Astrocyte of the cerebellum (primary cell): ENCODE measurements around the gene CMKLR1.
A peak's percentile ranks its signal among the peaks of the same experiment; 100 is the strongest.

Experiments
- DNase-seq: peaks from one replicate; pipeline ENCODE4 v3.0.0-alpha.2; 2011; ENCODE audit warnings: low read depth
- H3K4me3 ChIP-seq: 2 replicates; pipeline ENCODE4 v1.5.1; 2011; ENCODE audit warnings: mild to moderate bottlenecking, low read depth, low read length, moderate library complexity
- in situ Hi-C: cut with HindIII; loops from 2 replicates; pipeline ENCODE4 v1.10.0; 2017; ENCODE audit warnings: low sequenced_read_pairs
- TF ChIP-seq, protein P1 (sequence below): IDR thresholded peaks from 2 replicates; pipeline ENCODE4 v1.5.1; 2012; ENCODE audit warnings: low read length, low read depth, moderate library complexity, mild to moderate bottlenecking; ENCODE audit errors: missing control alignments

The CMKLR1 gene

DNA sequence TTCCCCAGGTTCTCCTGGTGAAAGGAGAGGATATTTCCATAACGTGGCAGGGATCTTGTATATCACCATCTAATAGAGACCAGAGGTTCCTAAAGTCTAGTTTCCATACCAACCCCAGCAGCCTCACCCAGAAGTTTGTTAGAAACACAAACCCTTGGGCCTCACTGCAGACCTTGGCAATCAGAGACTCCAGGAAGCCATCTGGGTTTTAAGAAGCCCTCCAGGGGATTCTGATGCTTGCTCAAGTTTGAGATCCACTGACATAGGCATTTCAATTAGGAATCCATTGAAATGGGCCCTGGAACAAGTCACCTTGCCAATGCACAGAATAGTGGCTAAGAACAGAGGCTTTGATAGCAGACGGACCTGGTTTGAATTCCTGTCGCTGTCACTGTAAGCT, 2.2 kb upstream of the CMKLR1 start:
- no peak overlapping the region for H3K4me3 ChIP-seq
- in situ Hi-C loops = no loop called here
- DNase-seq = no peak
- TF ChIP-seq, protein P1, sequence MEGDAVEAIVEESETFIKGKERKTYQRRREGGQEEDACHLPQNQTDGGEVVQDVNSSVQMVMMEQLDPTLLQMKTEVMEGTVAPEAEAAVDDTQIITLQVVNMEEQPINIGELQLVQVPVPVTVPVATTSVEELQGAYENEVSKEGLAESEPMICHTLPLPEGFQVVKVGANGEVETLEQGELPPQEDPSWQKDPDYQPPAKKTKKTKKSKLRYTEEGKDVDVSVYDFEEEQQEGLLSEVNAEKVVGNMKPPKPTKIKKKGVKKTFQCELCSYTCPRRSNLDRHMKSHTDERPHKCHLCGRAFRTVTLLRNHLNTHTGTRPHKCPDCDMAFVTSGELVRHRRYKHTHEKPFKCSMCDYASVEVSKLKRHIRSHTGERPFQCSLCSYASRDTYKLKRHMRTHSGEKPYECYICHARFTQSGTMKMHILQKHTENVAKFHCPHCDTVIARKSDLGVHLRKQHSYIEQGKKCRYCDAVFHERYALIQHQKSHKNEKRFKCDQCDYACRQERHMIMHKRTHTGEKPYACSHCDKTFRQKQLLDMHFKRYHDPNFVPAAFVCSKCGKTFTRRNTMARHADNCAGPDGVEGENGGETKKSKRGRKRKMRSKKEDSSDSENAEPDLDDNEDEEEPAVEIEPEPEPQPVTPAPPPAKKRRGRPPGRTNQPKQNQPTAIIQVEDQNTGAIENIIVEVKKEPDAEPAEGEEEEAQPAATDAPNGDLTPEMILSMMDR = no peak

GRCh38 chr12:108340037-108340436, 926 bp upstream of the CMKLR1 start:
- in situ Hi-C loops = no loop called here
- TF ChIP-seq, protein P1 = no peak
- no peak for DNase-seq
- H3K4me3 ChIP-seq = no peak overlapping the region

DNA sequence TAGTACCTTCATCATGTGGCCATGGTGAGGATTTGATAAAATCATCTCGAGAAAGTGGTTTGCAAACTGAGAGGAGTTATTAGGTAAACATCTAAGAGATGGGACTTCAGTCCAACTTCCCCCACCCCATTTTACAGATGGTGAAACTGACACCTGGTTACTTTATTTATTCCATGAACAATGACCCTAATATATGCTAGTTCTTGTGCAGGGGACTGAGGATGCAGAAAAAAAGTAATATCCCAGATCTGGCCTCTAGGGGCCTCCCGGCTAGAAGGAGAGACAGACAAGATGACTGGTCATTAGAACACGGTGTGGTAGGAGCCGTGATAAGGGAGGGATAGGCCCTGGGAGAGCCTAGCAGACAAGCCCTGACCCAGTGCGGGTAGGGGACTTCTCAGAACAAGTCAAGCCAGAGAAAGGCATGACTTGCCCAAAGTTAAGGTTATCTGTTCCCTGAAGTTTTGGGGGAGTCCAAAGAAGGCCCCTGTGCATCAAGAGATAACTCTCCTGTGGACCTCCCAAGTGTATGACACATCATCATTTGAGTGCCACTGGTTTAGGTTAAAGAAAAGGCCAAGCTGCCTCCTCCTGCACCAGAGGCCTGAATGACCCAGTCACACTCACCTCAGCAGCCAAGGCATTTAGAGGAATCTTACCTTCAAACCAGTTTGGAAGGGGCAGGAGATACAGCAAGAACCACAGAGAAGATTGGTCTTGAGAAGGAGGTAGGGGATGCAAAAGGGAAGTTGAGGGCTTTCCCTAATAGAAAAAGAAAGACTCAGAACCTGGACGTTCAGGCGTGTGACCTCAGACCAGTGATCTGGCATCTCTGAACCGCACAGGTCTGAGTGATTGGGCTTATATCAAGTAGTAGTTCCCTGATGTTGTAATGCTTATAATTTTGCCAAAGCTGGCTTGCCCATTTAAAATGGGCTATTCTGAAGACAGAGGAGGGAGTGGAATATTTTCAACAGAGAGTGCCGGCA, 1.6 kb downstream of the CMKLR1 start:
- H3K4me3 ChIP-seq = no peak overlapping the region
- DNase-seq = no peak
- in situ Hi-C loops = no loop called here
- TF ChIP-seq, protein P1 = peak; percentile 53

- no peak overlapping the region for H3K4me3 ChIP-seq
- in situ Hi-C loops = no loop called here
- no peak for DNase-seq
- TF ChIP-seq, protein P1 = no peak
Observed at GRCh38 chr12:108335349-108336119, 3.6 kb downstream of the CMKLR1 start.

GRCh38 chr12:108333898-108334699, 5.0 kb downstream of the CMKLR1 start:
- in situ Hi-C loops = no loop called here
- no peak for DNase-seq
- H3K4me3 ChIP-seq = no peak overlapping the region
- TF ChIP-seq, protein P1 = no peak

- in situ Hi-C loops = no loop called here
- DNase-seq = no peak
- no peak overlapping the region for H3K4me3 ChIP-seq
- TF ChIP-seq, protein P1 = no peak
Observed at GRCh38 chr12:108332791-108333382, 6.2 kb downstream of the CMKLR1 start.
